SK-N-SH treated with all-trans-retinoic acid at 6 μM for 48 hours (cell line): Measurements from ENCODE around the gene SUPT3H.

Source experiments
- ATAC-seq: fragments of 200-7000 bp; cut with Tn5 transposase; 3 replicates; pipeline ENCODE4 v1.9.1; 2020; ENCODE audit warnings: mild to moderate bottlenecking, moderate library complexity
- BACH2 ChIP-seq: fragments of 250-450 bp; sonication (Bioruptor Pico); IDR thresholded peaks from 2 replicates; pipeline ENCODE4 v1.9.0; 2021; ENCODE audit warnings: mild to moderate bottlenecking, borderline replicate concordance
- CSDC2 ChIP-seq: fragments of 250-450 bp; sonication (Bioruptor Pico); IDR thresholded peaks from 2 replicates; pipeline ENCODE4 v1.5.0; 2020; ENCODE audit warnings: mild to moderate bottlenecking, moderate library complexity
- CSRNP3 ChIP-seq: fragments of 250-450 bp; sonication (Bioruptor Pico); IDR thresholded peaks from 2 replicates; pipeline ENCODE4 v1.5.1; 2021; ENCODE audit warnings: mild to moderate bottlenecking, moderate library complexity
- ESRRG ChIP-seq: fragments of 250-450 bp; sonication (Bioruptor Pico); IDR thresholded peaks from 2 replicates; pipeline ENCODE4 v1.6.1; 2021; ENCODE audit warnings: mild to moderate bottlenecking
- GLIS3 ChIP-seq: fragments of 250-450 bp; sonication (Bioruptor Pico); IDR thresholded peaks from 2 replicates; pipeline ENCODE4 v1.5.0; 2020; ENCODE audit warnings: mild to moderate bottlenecking, moderate library complexity
- ISL1 ChIP-seq: fragments of 250-450 bp; sonication (Bioruptor Pico); IDR thresholded peaks from 2 replicates; pipeline ENCODE4 v2.1.2; 2022; ENCODE audit warnings: mild to moderate bottlenecking, moderate library complexity
- POU6F1 ChIP-seq: fragments of 250-450 bp; sonication (Bioruptor Pico); IDR thresholded peaks from 2 replicates; pipeline ENCODE4 v1.8.0; 2021; ENCODE audit warnings: low read depth, mild to moderate bottlenecking, moderate library complexity, borderline replicate concordance
- PPARA ChIP-seq: fragments of 250-450 bp; sonication (Bioruptor Pico); IDR thresholded peaks from 2 replicates; pipeline ENCODE4 v1.5.0; 2020; ENCODE audit warnings: mild to moderate bottlenecking, borderline replicate concordance
- RARB ChIP-seq: fragments of 250-450 bp; sonication (Bioruptor Pico); IDR thresholded peaks from 2 replicates; pipeline ENCODE4 v1.8.0; 2021; ENCODE audit warnings: mild to moderate bottlenecking, moderate library complexity
- SNAI2 ChIP-seq: fragments of 250-450 bp; sonication (Bioruptor Pico); IDR thresholded peaks from 2 replicates; pipeline ENCODE4 v1.5.0; 2020; ENCODE audit warnings: mild to moderate bottlenecking, moderate library complexity
- TCF4 ChIP-seq: fragments of 250-450 bp; sonication (Bioruptor Pico); IDR thresholded peaks from 2 replicates; pipeline ENCODE4 v1.8.0; 2021; ENCODE audit warnings: mild to moderate bottlenecking, moderate library complexity, borderline replicate concordance
- TOX ChIP-seq: fragments of 250-450 bp; sonication (Bioruptor Pico); IDR thresholded peaks from 2 replicates; pipeline ENCODE4 v1.8.0; 2021; ENCODE audit warnings: mild to moderate bottlenecking, moderate library complexity, borderline replicate concordance
- ZC3H10 ChIP-seq: fragments of 250-450 bp; sonication (Bioruptor Pico); IDR thresholded peaks from 2 replicates; pipeline ENCODE4 v1.5.1; 2021; ENCODE audit warnings: mild to moderate bottlenecking, moderate library complexity
- ZFP3 ChIP-seq: fragments of 250-450 bp; sonication (Bioruptor Pico); IDR thresholded peaks from 2 replicates; pipeline ENCODE4 v1.5.0; 2020; ENCODE audit warnings: mild to moderate bottlenecking, moderate library complexity
- ZFP30 ChIP-seq: fragments of 450-650 bp; formaldehyde crosslinking; IDR thresholded peaks from 2 replicates; pipeline ENCODE4 v1.5.0; 2022; ENCODE audit warnings: mild to moderate bottlenecking, moderate library complexity
- ZNF565 ChIP-seq: fragments of 450-650 bp; formaldehyde crosslinking; conservative IDR thresholded peaks from 2 replicates; pipeline ENCODE4 v1.5.0; 2020; ENCODE audit warnings: low read depth, mild to moderate bottlenecking, moderate library complexity
- ZNF70 ChIP-seq: fragments of 450-650 bp; formaldehyde crosslinking; IDR thresholded peaks from 2 replicates; pipeline ENCODE4 v1.5.0; 2020; ENCODE audit warnings: mild to moderate bottlenecking, moderate library complexity
- ZNF8 ChIP-seq: fragments of 450-650 bp; formaldehyde crosslinking; IDR thresholded peaks from 2 replicates; pipeline ENCODE4 v1.5.0; 2020; ENCODE audit warnings: mild to moderate bottlenecking, moderate library complexity
- TF ChIP-seq, protein P1 (sequence below): fragments of 250-450 bp; sonication (Bioruptor Pico); IDR thresholded peaks from 2 replicates; pipeline ENCODE4 v1.5.1; 2020; ENCODE audit warnings: low read depth, mild to moderate bottlenecking, moderate library complexity
- TF ChIP-seq, protein P2 (sequence below): fragments of 250-450 bp; sonication (Bioruptor Pico); IDR thresholded peaks from 2 replicates; pipeline ENCODE4 v1.5.0; 2020; ENCODE audit warnings: mild to moderate bottlenecking, moderate library complexity

SUPT3H gene

GRCh38 chr6:44789806-44790205 is 587.9 kb downstream of the SUPT3H start:
- ATAC-seq: no peak
- TF ChIP-seq ZNF8 (CRISPR knock-in tag) (no peak), ZNF565 (CRISPR knock-in tag) (no peak), ZNF70 (CRISPR knock-in tag) (no peak), POU6F1 (CRISPR knock-in tag) (no peak), CSDC2 (CRISPR knock-in tag) (no peak), TCF4 (CRISPR knock-in tag) (no peak)
- TF ChIP-seq, protein P1, sequence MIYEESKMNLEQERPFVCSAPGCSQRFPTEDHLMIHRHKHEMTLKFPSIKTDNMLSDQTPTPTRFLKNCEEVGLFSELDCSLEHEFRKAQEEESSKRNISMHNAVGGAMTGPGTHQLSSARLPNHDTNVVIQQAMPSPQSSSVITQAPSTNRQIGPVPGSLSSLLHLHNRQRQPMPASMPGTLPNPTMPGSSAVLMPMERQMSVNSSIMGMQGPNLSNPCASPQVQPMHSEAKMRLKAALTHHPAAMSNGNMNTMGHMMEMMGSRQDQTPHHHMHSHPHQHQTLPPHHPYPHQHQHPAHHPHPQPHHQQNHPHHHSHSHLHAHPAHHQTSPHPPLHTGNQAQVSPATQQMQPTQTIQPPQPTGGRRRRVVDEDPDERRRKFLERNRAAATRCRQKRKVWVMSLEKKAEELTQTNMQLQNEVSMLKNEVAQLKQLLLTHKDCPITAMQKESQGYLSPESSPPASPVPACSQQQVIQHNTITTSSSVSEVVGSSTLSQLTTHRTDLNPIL: no peak
- TF ChIP-seq, protein P2, sequence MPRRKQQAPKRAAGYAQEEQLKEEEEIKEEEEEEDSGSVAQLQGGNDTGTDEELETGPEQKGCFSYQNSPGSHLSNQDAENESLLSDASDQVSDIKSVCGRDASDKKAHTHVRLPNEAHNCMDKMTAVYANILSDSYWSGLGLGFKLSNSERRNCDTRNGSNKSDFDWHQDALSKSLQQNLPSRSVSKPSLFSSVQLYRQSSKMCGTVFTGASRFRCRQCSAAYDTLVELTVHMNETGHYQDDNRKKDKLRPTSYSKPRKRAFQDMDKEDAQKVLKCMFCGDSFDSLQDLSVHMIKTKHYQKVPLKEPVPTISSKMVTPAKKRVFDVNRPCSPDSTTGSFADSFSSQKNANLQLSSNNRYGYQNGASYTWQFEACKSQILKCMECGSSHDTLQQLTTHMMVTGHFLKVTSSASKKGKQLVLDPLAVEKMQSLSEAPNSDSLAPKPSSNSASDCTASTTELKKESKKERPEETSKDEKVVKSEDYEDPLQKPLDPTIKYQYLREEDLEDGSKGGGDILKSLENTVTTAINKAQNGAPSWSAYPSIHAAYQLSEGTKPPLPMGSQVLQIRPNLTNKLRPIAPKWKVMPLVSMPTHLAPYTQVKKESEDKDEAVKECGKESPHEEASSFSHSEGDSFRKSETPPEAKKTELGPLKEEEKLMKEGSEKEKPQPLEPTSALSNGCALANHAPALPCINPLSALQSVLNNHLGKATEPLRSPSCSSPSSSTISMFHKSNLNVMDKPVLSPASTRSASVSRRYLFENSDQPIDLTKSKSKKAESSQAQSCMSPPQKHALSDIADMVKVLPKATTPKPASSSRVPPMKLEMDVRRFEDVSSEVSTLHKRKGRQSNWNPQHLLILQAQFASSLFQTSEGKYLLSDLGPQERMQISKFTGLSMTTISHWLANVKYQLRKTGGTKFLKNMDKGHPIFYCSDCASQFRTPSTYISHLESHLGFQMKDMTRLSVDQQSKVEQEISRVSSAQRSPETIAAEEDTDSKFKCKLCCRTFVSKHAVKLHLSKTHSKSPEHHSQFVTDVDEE (CRISPR knock-in tag): no peak

- no peak for ATAC-seq
Observed at GRCh38 chr6:44789061-44789460, 588.7 kb downstream of the SUPT3H start.

More at GRCh38 chr6:44789061-44789460, 588.7 kb downstream of the SUPT3H start:
- TF ChIP-seq PPARA (CRISPR knock-in tag): no peak
- TF ChIP-seq ZC3H10 (CRISPR knock-in tag): no peak
- TF ChIP-seq ISL1: no peak
- TF ChIP-seq, protein P1: no peak
- TF ChIP-seq GLIS3: no peak
- TF ChIP-seq TOX (CRISPR knock-in tag): no peak
- no peak for TF ChIP-seq ZFP30 (CRISPR knock-in tag)
- no peak for TF ChIP-seq ZFP3 (CRISPR knock-in tag)
- TF ChIP-seq CSRNP3 (CRISPR knock-in tag): no peak
- no peak for TF ChIP-seq CSDC2 (CRISPR knock-in tag)
- no peak for TF ChIP-seq SNAI2 (CRISPR knock-in tag)
- TF ChIP-seq ESRRG: no peak
- TF ChIP-seq RARB (CRISPR knock-in tag): no peak
- no peak for TF ChIP-seq TCF4 (CRISPR knock-in tag)
- TF ChIP-seq ZNF565 (CRISPR knock-in tag): no peak
- TF ChIP-seq BACH2 (CRISPR knock-in tag): no peak
- no peak for TF ChIP-seq ZNF70 (CRISPR knock-in tag)
- TF ChIP-seq POU6F1 (CRISPR knock-in tag): no peak
- TF ChIP-seq ZNF8 (CRISPR knock-in tag): no peak
- TF ChIP-seq, protein P2 (CRISPR knock-in tag): no peak
